ENCODE data around the gene RTP2. TPM values are rescaled to one million over a fixed set of nuclear protein-coding genes. Genes with fewer than 3 reads are reported as not detected.

RTP2 gene
- total and polyA plus RNA-seq, 2 donors: 0.02 TPM; not detected in 1

DNA sequence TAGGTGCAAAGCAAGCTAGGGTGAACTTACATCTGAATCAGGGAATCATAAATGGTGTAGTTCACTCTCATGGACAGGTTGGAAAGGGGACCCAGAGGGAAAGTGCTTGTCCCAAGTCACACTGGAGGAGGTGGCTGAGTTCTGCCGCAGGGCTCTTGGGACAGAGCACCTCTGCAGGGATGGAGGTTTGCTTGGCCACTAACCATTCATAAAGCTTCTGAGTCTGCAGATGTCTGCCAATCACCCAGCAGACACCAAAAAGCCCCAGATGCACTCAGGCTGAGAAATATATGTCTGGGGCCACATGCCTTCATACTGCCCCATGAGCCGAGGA is 17.9 kb upstream of the RTP2 start:
- Histone ChIP-seq H3K36me3 (ENCODE audit: control insufficient read depth in 2 of 2, insufficient read depth in 2 of 2, low read length in 1 of 2) (peaks cover 41 to 46% of the 10 kb centered on the region in 2 donors), H3K27ac (ENCODE audit: low read depth in 1 of 2, low read length in 1 of 2) (no peak overlapping the region)

GRCh38 chr3:187719628-187720336 is 17.4 kb upstream of the RTP2 start:
- H3K27me3 ChIP-seq (ENCODE audit: control insufficient read depth in 2 of 2, insufficient read depth in 1 of 2, low read length in 1 of 2): no peaks in the 10 kb centered on the region
- H3K36me3 ChIP-seq (ENCODE audit: control insufficient read depth in 2 of 2, insufficient read depth in 2 of 2, low read length in 1 of 2): peaks cover 36 to 41% of the 10 kb centered on the region in 2 donors
- H3K4me3 ChIP-seq (ENCODE audit: low read length in 2 of 2): no peak overlapping the region
- H3K4me1 ChIP-seq (ENCODE audit: control insufficient read depth in 2 of 2, insufficient read depth in 2 of 2, low read length in 2 of 2): no peaks in the 10 kb centered on the region
- H3K9me3 ChIP-seq (ENCODE audit: control insufficient read depth in 2 of 2, insufficient read depth in 1 of 2, low read length in 1 of 2): no peaks in the 10 kb centered on the region
- 92% methylated on average over 6 of the region's 6 CpGs for WGBS
- H3K27ac ChIP-seq (ENCODE audit: low read depth in 1 of 2, low read length in 1 of 2): no peak overlapping the region
- no peak for DNase-seq (ENCODE audit: low read depth in 6 of 9, low spot score in 9 of 9)

More for the DNA sequence above, 17.9 kb upstream of the RTP2 start:
- no peak overlapping the region for H3K4me3 ChIP-seq (ENCODE audit: low read length in 2 of 2)
- no peaks in the 10 kb centered on the region for H3K4me1 ChIP-seq (ENCODE audit: control insufficient read depth in 2 of 2, insufficient read depth in 2 of 2, low read length in 2 of 2)
- no peaks in the 10 kb centered on the region for H3K27me3 ChIP-seq (ENCODE audit: control insufficient read depth in 2 of 2, insufficient read depth in 1 of 2, low read length in 1 of 2)
- no peaks in the 10 kb centered on the region for H3K9me3 ChIP-seq (ENCODE audit: control insufficient read depth in 2 of 2, insufficient read depth in 1 of 2, low read length in 1 of 2)
- whole genome bisulfite sequencing: 97% methylated on average over 2 of the region's 2 CpGs
- DNase-seq (ENCODE audit: low read depth in 6 of 9, low spot score in 9 of 9): no peak

- no peak for DNase-seq (ENCODE audit: low read depth in 6 of 9, low spot score in 9 of 9)
- H3K4me3 ChIP-seq (ENCODE audit: low read length in 2 of 2): no peak overlapping the region
Observed at GRCh38 chr3:187718802-187719201, 16.4 kb upstream of the RTP2 start.

GRCh38 chr3:187717572-187717971 is 15.2 kb upstream of the RTP2 start:
- H3K36me3 ChIP-seq (ENCODE audit: control insufficient read depth in 2 of 2, insufficient read depth in 2 of 2, low read length in 1 of 2): peaks cover 20 to 21% of the 10 kb centered on the region in 2 donors
- no peaks in the 10 kb centered on the region for H3K4me1 ChIP-seq (ENCODE audit: control insufficient read depth in 2 of 2, insufficient read depth in 2 of 2, low read length in 2 of 2)
- H3K27me3 ChIP-seq (ENCODE audit: control insufficient read depth in 2 of 2, insufficient read depth in 1 of 2, low read length in 1 of 2): no peaks in the 10 kb centered on the region
- no peak overlapping the region for H3K4me3 ChIP-seq (ENCODE audit: low read length in 2 of 2)
- WGBS: 95% methylated on average over 1 of the region's 1 CpG
- H3K9me3 ChIP-seq (ENCODE audit: control insufficient read depth in 2 of 2, insufficient read depth in 1 of 2, low read length in 1 of 2): no peaks in the 10 kb centered on the region
- no peak for DNase-seq (ENCODE audit: low read depth in 6 of 9, low spot score in 9 of 9)
- no peak overlapping the region for H3K27ac ChIP-seq (ENCODE audit: low read depth in 1 of 2, low read length in 1 of 2)

More at GRCh38 chr3:187718802-187719201, 16.4 kb upstream of the RTP2 start:
- Histone ChIP-seq H3K27me3 (ENCODE audit: control insufficient read depth in 2 of 2, insufficient read depth in 1 of 2, low read length in 1 of 2) (no peaks in the 10 kb centered on the region), H3K36me3 (ENCODE audit: control insufficient read depth in 2 of 2, insufficient read depth in 2 of 2, low read length in 1 of 2) (peaks cover 27 to 31% of the 10 kb centered on the region in 2 donors), H3K4me1 (ENCODE audit: control insufficient read depth in 2 of 2, insufficient read depth in 2 of 2, low read length in 2 of 2) (no peaks in the 10 kb centered on the region), H3K27ac (ENCODE audit: low read depth in 1 of 2, low read length in 1 of 2) (no peak overlapping the region), H3K9me3 (ENCODE audit: control insufficient read depth in 2 of 2, insufficient read depth in 1 of 2, low read length in 1 of 2) (no peaks in the 10 kb centered on the region)
- WGBS: 99% methylated on average over 5 of the region's 5 CpGs

- peak; percentile 37 to 85 (median 78) for DNase-seq (ENCODE audit: low read depth in 6 of 9, low spot score in 9 of 9)
- H3K9me3 ChIP-seq (ENCODE audit: control insufficient read depth in 2 of 2, insufficient read depth in 1 of 2, low read length in 1 of 2): no peaks in the 10 kb centered on the region
- H3K36me3 ChIP-seq (ENCODE audit: control insufficient read depth in 2 of 2, insufficient read depth in 2 of 2, low read length in 1 of 2): no peaks in the 10 kb centered on the region
- no peaks in the 10 kb centered on the region for H3K27me3 ChIP-seq (ENCODE audit: control insufficient read depth in 2 of 2, insufficient read depth in 1 of 2, low read length in 1 of 2)
- WGBS: 45% methylated on average over 4 of the region's 4 CpGs
- H3K4me1 ChIP-seq (ENCODE audit: control insufficient read depth in 2 of 2, insufficient read depth in 2 of 2, low read length in 2 of 2): no peaks in the 10 kb centered on the region
- no peak overlapping the region for H3K27ac ChIP-seq (ENCODE audit: low read depth in 1 of 2, low read length in 1 of 2)
- no peak overlapping the region for H3K4me3 ChIP-seq (ENCODE audit: low read length in 2 of 2)
Observed at GRCh38 chr3:187714404-187714979, 12.1 kb upstream of the RTP2 start.

DNA sequence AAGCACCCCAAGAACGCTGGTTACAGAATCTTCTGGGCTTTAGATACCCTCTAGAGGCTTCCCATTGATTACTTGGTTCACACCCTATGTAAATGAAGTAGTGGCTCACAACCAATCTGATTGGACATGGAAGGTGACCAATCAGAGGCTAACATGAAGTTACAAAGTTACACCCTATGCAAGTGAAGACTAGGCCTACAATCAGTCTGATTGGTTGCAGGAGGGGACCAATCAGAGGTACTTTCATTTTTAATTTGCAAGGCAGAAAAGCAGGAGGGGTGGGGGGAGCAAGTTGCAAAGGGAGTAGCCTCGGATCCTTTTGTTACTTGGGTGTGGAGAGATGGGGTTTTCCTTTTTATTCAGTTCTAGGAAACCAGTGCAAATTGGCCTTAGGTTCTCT is 11.1 kb upstream of the RTP2 start:
- DNase-seq (ENCODE audit: low read depth in 6 of 9, low spot score in 9 of 9): no peak
- no peak overlapping the region for H3K4me3 ChIP-seq (ENCODE audit: low read length in 2 of 2)
- H3K4me1 ChIP-seq (ENCODE audit: control insufficient read depth in 2 of 2, insufficient read depth in 2 of 2, low read length in 2 of 2): no peaks in the 10 kb centered on the region
- no peaks in the 10 kb centered on the region for H3K36me3 ChIP-seq (ENCODE audit: control insufficient read depth in 2 of 2, insufficient read depth in 2 of 2, low read length in 1 of 2)
- H3K27me3 ChIP-seq (ENCODE audit: control insufficient read depth in 2 of 2, insufficient read depth in 1 of 2, low read length in 1 of 2): no peaks in the 10 kb centered on the region
- no peak overlapping the region for H3K27ac ChIP-seq (ENCODE audit: low read depth in 1 of 2, low read length in 1 of 2)
- no peaks in the 10 kb centered on the region for H3K9me3 ChIP-seq (ENCODE audit: control insufficient read depth in 2 of 2, insufficient read depth in 1 of 2, low read length in 1 of 2)
- 92% methylated on average over 2 of the region's 2 CpGs for WGBS

DNA sequence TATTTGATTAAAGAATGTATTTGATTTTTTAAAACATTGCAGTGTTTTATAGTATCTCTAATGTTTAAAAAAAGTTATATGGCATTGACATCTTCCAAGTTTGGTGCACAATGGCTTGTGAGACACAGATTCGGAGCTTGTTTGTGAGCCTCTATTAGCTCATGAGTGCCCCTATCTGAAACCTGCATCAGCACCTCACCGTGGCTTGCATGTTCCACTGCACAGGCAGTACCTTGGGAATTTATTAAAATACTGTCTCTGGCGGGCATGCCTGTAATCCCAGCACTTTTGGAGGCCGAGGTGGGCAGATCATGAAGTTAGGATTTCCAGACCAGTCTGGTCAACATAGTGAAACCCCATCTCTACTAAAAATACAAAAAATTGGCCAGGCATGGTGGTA is 6.8 kb upstream of the RTP2 start:
- no peak for DNase-seq (ENCODE audit: low read depth in 6 of 9, low spot score in 9 of 9)
- H3K36me3 ChIP-seq (ENCODE audit: control insufficient read depth in 2 of 2, insufficient read depth in 2 of 2, low read length in 1 of 2): no peaks in the 10 kb centered on the region
- H3K27ac ChIP-seq (ENCODE audit: low read depth in 1 of 2, low read length in 1 of 2): no peak overlapping the region
- no peak overlapping the region for H3K4me3 ChIP-seq (ENCODE audit: low read length in 2 of 2)
- no peaks in the 10 kb centered on the region for H3K4me1 ChIP-seq (ENCODE audit: control insufficient read depth in 2 of 2, insufficient read depth in 2 of 2, low read length in 2 of 2)
- H3K27me3 ChIP-seq (ENCODE audit: control insufficient read depth in 2 of 2, insufficient read depth in 1 of 2, low read length in 1 of 2): no peaks in the 10 kb centered on the region
- WGBS: 92% methylated on average over 4 of the region's 4 CpGs
- H3K9me3 ChIP-seq (ENCODE audit: control insufficient read depth in 2 of 2, insufficient read depth in 1 of 2, low read length in 1 of 2): no peaks in the 10 kb centered on the region

DNA sequence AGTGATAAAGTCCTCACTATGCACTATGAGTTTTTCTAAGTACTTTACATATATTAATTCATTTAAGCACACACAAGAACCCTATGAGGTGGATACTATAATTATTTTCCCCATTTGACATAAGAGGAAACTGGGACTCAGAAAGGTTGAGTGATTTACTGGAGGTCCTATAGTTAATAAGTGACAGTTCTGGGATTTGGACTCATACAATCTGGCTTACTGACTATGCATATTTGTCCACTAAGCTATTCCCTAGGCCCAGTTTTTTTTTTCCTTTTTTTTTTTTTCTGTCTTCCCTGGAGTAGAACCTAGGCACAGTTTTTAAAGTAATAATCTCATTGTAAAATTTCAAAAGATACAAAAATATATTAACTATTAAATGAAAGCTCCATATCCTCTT is 6.3 kb upstream of the RTP2 start:
- no peaks in the 10 kb centered on the region for H3K27me3 ChIP-seq (ENCODE audit: control insufficient read depth in 2 of 2, insufficient read depth in 1 of 2, low read length in 1 of 2)
- no peaks in the 10 kb centered on the region for H3K4me1 ChIP-seq (ENCODE audit: control insufficient read depth in 2 of 2, insufficient read depth in 2 of 2, low read length in 2 of 2)
- no peaks in the 10 kb centered on the region for H3K9me3 ChIP-seq (ENCODE audit: control insufficient read depth in 2 of 2, insufficient read depth in 1 of 2, low read length in 1 of 2)
- no peak for DNase-seq (ENCODE audit: low read depth in 6 of 9, low spot score in 9 of 9)
- H3K27ac ChIP-seq (ENCODE audit: low read depth in 1 of 2, low read length in 1 of 2): no peak overlapping the region
- H3K36me3 ChIP-seq (ENCODE audit: control insufficient read depth in 2 of 2, insufficient read depth in 2 of 2, low read length in 1 of 2): no peaks in the 10 kb centered on the region
- no peak overlapping the region for H3K4me3 ChIP-seq (ENCODE audit: low read length in 2 of 2)

GRCh38 chr3:187706971-187707370 is 4.6 kb upstream of the RTP2 start:
- DNase-seq (ENCODE audit: low read depth in 6 of 9, low spot score in 9 of 9): no peak
- WGBS: 90% methylated on average over 2 of the region's 2 CpGs
- no peaks in the 10 kb centered on the region for H3K4me1 ChIP-seq (ENCODE audit: control insufficient read depth in 2 of 2, insufficient read depth in 2 of 2, low read length in 2 of 2)
- no peaks in the 10 kb centered on the region for H3K36me3 ChIP-seq (ENCODE audit: control insufficient read depth in 2 of 2, insufficient read depth in 2 of 2, low read length in 1 of 2)
- no peaks in the 10 kb centered on the region for H3K9me3 ChIP-seq (ENCODE audit: control insufficient read depth in 2 of 2, insufficient read depth in 1 of 2, low read length in 1 of 2)
- H3K27me3 ChIP-seq (ENCODE audit: control insufficient read depth in 2 of 2, insufficient read depth in 1 of 2, low read length in 1 of 2): no peaks in the 10 kb centered on the region
- H3K27ac ChIP-seq (ENCODE audit: low read depth in 1 of 2, low read length in 1 of 2): no peak overlapping the region
- no peak overlapping the region for H3K4me3 ChIP-seq (ENCODE audit: low read length in 2 of 2)

Data from thymus (tissue), 11 donors.